Measurements from ENCODE around the gene SORCS2. TPM values are rescaled to one million over a fixed set of nuclear protein-coding genes. Genes with fewer than 3 reads are reported as not detected.
"Not testable (repeated sequence)": the region's sequence is repeated elsewhere in the genome, so short reads cannot be mapped to it uniquely, and the experiment has no call there.

SORCS2 gene
- total RNA-seq, 2 donors from 2014 or later = not detected

- no peak for ATAC-seq
- peaks cover 38% of the 10 kb centered on the region for H3K27me3 Mint-ChIP-seq
- H3K4me3 Mint-ChIP-seq = no peak overlapping the region
- DNase-seq = no peak
- H3K9me3 ChIP-seq (ENCODE audit: control insufficient read depth, low read length, poor library complexity, severe bottlenecking) = no peaks in the 10 kb centered on the region
- no peaks in the 10 kb centered on the region for H3K36me3 Mint-ChIP-seq (ENCODE audit: low read depth)
- no peaks in the 10 kb centered on the region for H3K4me1 Mint-ChIP-seq
- H3K27ac Mint-ChIP-seq = no peak overlapping the region
These were observed 21.5 kb downstream of the SORCS2 start for GRCh38 chr4:7213807-7214206.

GRCh38 chr4:7214359-7214758, 22.0 kb downstream of the SORCS2 start:
- no peaks in the 10 kb centered on the region for H3K9me3 ChIP-seq (ENCODE audit: control insufficient read depth, low read length, poor library complexity, severe bottlenecking)
- ATAC-seq = no peak
- no peak for DNase-seq
- Mint-ChIP-seq H3K36me3 (ENCODE audit: low read depth) (no peaks in the 10 kb centered on the region), H3K4me3 (no peak overlapping the region), H3K27ac (no peak overlapping the region), H3K4me1 (no peaks in the 10 kb centered on the region), H3K27me3 (peaks cover 39% of the 10 kb centered on the region)

GRCh38 chr4:7215187-7215586, 22.8 kb downstream of the SORCS2 start:
- H3K27me3 Mint-ChIP-seq = peaks cover 41% of the 10 kb centered on the region
- H3K4me3 Mint-ChIP-seq; ATAC-seq; DNase-seq; H3K9me3 ChIP-seq (ENCODE audit: control insufficient read depth, low read length, poor library complexity, severe bottlenecking); H3K36me3 Mint-ChIP-seq (ENCODE audit: low read depth); H3K4me1 Mint-ChIP-seq; H3K27ac Mint-ChIP-seq: not testable (repeated sequence)

- Mint-ChIP-seq H3K4me3 (no peak overlapping the region), H3K4me1 (no peaks in the 10 kb centered on the region), H3K27ac (no peak overlapping the region), H3K36me3 (ENCODE audit: low read depth) (no peaks in the 10 kb centered on the region), H3K27me3 (peaks cover 57% of the 10 kb centered on the region)
- H3K9me3 ChIP-seq (ENCODE audit: control insufficient read depth, low read length, poor library complexity, severe bottlenecking) = no peaks in the 10 kb centered on the region
- DNase-seq = no peak
- ATAC-seq = no peak
These were observed 24.7 kb downstream of the SORCS2 start for GRCh38 chr4:7217039-7217438.

- Mint-ChIP-seq H3K4me1 (no peaks in the 10 kb centered on the region), H3K36me3 (ENCODE audit: low read depth) (no peaks in the 10 kb centered on the region), H3K4me3 (no peak overlapping the region), H3K27ac (no peak overlapping the region), H3K27me3 (peaks cover 57% of the 10 kb centered on the region)
- no peaks in the 10 kb centered on the region for H3K9me3 ChIP-seq (ENCODE audit: control insufficient read depth, low read length, poor library complexity, severe bottlenecking)
- DNase-seq (no peak), ATAC-seq (no peak)
These were observed 25.4 kb downstream of the SORCS2 start for GRCh38 chr4:7217474-7218321.

GRCh38 chr4:7218686-7219085, 26.3 kb downstream of the SORCS2 start:
- DNase-seq (no peak), ATAC-seq (no peak)
- Mint-ChIP-seq H3K4me1 (no peaks in the 10 kb centered on the region), H3K27me3 (peaks cover 59% of the 10 kb centered on the region), H3K27ac (no peak overlapping the region), H3K36me3 (ENCODE audit: low read depth) (no peaks in the 10 kb centered on the region), H3K4me3 (no peak overlapping the region)
- no peaks in the 10 kb centered on the region for H3K9me3 ChIP-seq (ENCODE audit: control insufficient read depth, low read length, poor library complexity, severe bottlenecking)

GRCh38 chr4:7222521-7222920, 30.2 kb downstream of the SORCS2 start:
- H3K9me3 ChIP-seq (ENCODE audit: control insufficient read depth, low read length, poor library complexity, severe bottlenecking) = no peaks in the 10 kb centered on the region
- DNase-seq = no peak
- H3K4me1 Mint-ChIP-seq = no peaks in the 10 kb centered on the region
- no peak overlapping the region for H3K4me3 Mint-ChIP-seq
- H3K27ac Mint-ChIP-seq = no peak overlapping the region
- no peak for ATAC-seq
- peaks cover 59% of the 10 kb centered on the region for H3K27me3 Mint-ChIP-seq
- H3K36me3 Mint-ChIP-seq (ENCODE audit: low read depth) = no peaks in the 10 kb centered on the region

- H3K27me3 Mint-ChIP-seq = peaks cover 60% of the 10 kb centered on the region
- H3K27ac Mint-ChIP-seq = no peak overlapping the region
- H3K4me1 Mint-ChIP-seq = no peaks in the 10 kb centered on the region
- ATAC-seq (no peak), DNase-seq (no peak)
- no peaks in the 10 kb centered on the region for H3K9me3 ChIP-seq (ENCODE audit: control insufficient read depth, low read length, poor library complexity, severe bottlenecking)
- no peaks in the 10 kb centered on the region for H3K36me3 Mint-ChIP-seq (ENCODE audit: low read depth)
- no peak overlapping the region for H3K4me3 Mint-ChIP-seq
These were observed 31.2 kb downstream of the SORCS2 start for GRCh38 chr4:7223541-7223940.

- ATAC-seq (no peak), DNase-seq (no peak)
- H3K27me3 Mint-ChIP-seq = peaks cover 56% of the 10 kb centered on the region
- H3K27ac Mint-ChIP-seq = no peak overlapping the region
- no peaks in the 10 kb centered on the region for H3K4me1 Mint-ChIP-seq
- no peaks in the 10 kb centered on the region for H3K36me3 Mint-ChIP-seq (ENCODE audit: low read depth)
- no peak overlapping the region for H3K4me3 Mint-ChIP-seq
- H3K9me3 ChIP-seq (ENCODE audit: control insufficient read depth, low read length, poor library complexity, severe bottlenecking) = no peaks in the 10 kb centered on the region
These were observed 31.7 kb downstream of the SORCS2 start for GRCh38 chr4:7224001-7224400.

- DNase-seq = no peak
- Mint-ChIP-seq H3K4me1 (no peaks in the 10 kb centered on the region), H3K4me3 (no peak overlapping the region), H3K27ac (no peak overlapping the region), H3K27me3 (peaks cover 47% of the 10 kb centered on the region), H3K36me3 (ENCODE audit: low read depth) (no peaks in the 10 kb centered on the region)
- ATAC-seq = no peak
- no peaks in the 10 kb centered on the region for H3K9me3 ChIP-seq (ENCODE audit: control insufficient read depth, low read length, poor library complexity, severe bottlenecking)
These were observed 32.7 kb downstream of the SORCS2 start for GRCh38 chr4:7224878-7225533.

GRCh38 chr4:7226439-7226838, 34.1 kb downstream of the SORCS2 start:
- H3K36me3 Mint-ChIP-seq (ENCODE audit: low read depth) = no peaks in the 10 kb centered on the region
- H3K27me3 Mint-ChIP-seq = peaks cover 35% of the 10 kb centered on the region
- no peak for DNase-seq
- no peak overlapping the region for H3K27ac Mint-ChIP-seq
- no peaks in the 10 kb centered on the region for H3K9me3 ChIP-seq (ENCODE audit: control insufficient read depth, low read length, poor library complexity, severe bottlenecking)
- H3K4me1 Mint-ChIP-seq = no peaks in the 10 kb centered on the region
- H3K4me3 Mint-ChIP-seq = no peak overlapping the region
- no peak for ATAC-seq

- no peaks in the 10 kb centered on the region for H3K4me1 Mint-ChIP-seq
- ATAC-seq (no peak), DNase-seq (no peak)
- H3K4me3 Mint-ChIP-seq = no peak overlapping the region
- H3K27me3 Mint-ChIP-seq = peaks cover 29% of the 10 kb centered on the region
- no peak overlapping the region for H3K27ac Mint-ChIP-seq
- no peaks in the 10 kb centered on the region for H3K9me3 ChIP-seq (ENCODE audit: control insufficient read depth, low read length, poor library complexity, severe bottlenecking)
- no peaks in the 10 kb centered on the region for H3K36me3 Mint-ChIP-seq (ENCODE audit: low read depth)
These were observed 34.7 kb downstream of the SORCS2 start for GRCh38 chr4:7227008-7227407.

- no peaks in the 10 kb centered on the region for H3K9me3 ChIP-seq (ENCODE audit: control insufficient read depth, low read length, poor library complexity, severe bottlenecking)
- no peaks in the 10 kb centered on the region for H3K36me3 Mint-ChIP-seq (ENCODE audit: low read depth)
- ATAC-seq (no peak), DNase-seq (no peak)
- no peaks in the 10 kb centered on the region for H3K4me1 Mint-ChIP-seq
- H3K27me3 Mint-ChIP-seq = peaks cover 21% of the 10 kb centered on the region
- H3K27ac Mint-ChIP-seq = no peak overlapping the region
- no peak overlapping the region for H3K4me3 Mint-ChIP-seq
These were observed 36.4 kb downstream of the SORCS2 start for GRCh38 chr4:7228734-7229133.

All from T-helper 17 cell (primary cell).